GM18505 (cell line): Measurements from ENCODE around the gene ESYT3.
"Not testable (repeated sequence)": the region's sequence is repeated elsewhere in the genome, so short reads cannot be mapped to it uniquely, and the experiment has no call there.

Experiments
- ATAC-seq: cut with Tn5 transposase; IDR thresholded peaks from one replicate; pipeline ENCODE4 v1.9.1; 2021; ENCODE audit not compliant: unreplicated experiment
- POLR2A ChIP-seq: IDR thresholded peaks from 4 replicates; pipeline ENCODE4 v1.6.1; 2011; ENCODE audit warnings: borderline replicate concordance; ENCODE audit not compliant: insufficient read depth, insufficient read length; ENCODE audit errors: extremely low read depth

ESYT3 gene

GRCh38 chr3:138441256-138441655, 6.8 kb downstream of the ESYT3 start:
- TF ChIP-seq POLR2A, result no peak
- no peak for ATAC-seq

GRCh38 chr3:138441742-138442141, 7.3 kb downstream of the ESYT3 start:
- no peak for ATAC-seq
- TF ChIP-seq POLR2A, result no peak

- no peak for TF ChIP-seq POLR2A
- ATAC-seq, result no peak
Measured at GRCh38 chr3:138442433-138442832, 8.0 kb downstream of the ESYT3 start.

- no peak for ATAC-seq
- TF ChIP-seq POLR2A, result no peak
Measured at GRCh38 chr3:138443091-138443490, 8.7 kb downstream of the ESYT3 start.

- ATAC-seq, result no peak
- no peak for TF ChIP-seq POLR2A
Measured at GRCh38 chr3:138443521-138444503, 9.4 kb downstream of the ESYT3 start.

GRCh38 chr3:138445236-138445635, 10.8 kb downstream of the ESYT3 start:
- no peak for ATAC-seq
- TF ChIP-seq POLR2A, result no peak

- ATAC-seq, result no peak
- TF ChIP-seq POLR2A, result no peak
Measured at GRCh38 chr3:138445654-138446053, 11.2 kb downstream of the ESYT3 start.

- TF ChIP-seq POLR2A, result no peak
- no peak for ATAC-seq
Measured at GRCh38 chr3:138448631-138449030, 14.2 kb downstream of the ESYT3 start.

GRCh38 chr3:138449490-138449889, 15.1 kb downstream of the ESYT3 start:
- TF ChIP-seq POLR2A, result no peak
- no peak for ATAC-seq

- TF ChIP-seq POLR2A, result no peak
- ATAC-seq, result no peak
Measured at GRCh38 chr3:138450181-138450580, 15.8 kb downstream of the ESYT3 start.

- no peak for ATAC-seq
- no peak for TF ChIP-seq POLR2A
Measured at GRCh38 chr3:138450704-138451424, 16.4 kb downstream of the ESYT3 start.

GRCh38 chr3:138451595-138452162, 17.3 kb downstream of the ESYT3 start:
- no peak for ATAC-seq
- TF ChIP-seq POLR2A, result no peak

GRCh38 chr3:138452436-138452835, 18.0 kb downstream of the ESYT3 start:
- ATAC-seq, result no peak
- TF ChIP-seq POLR2A, result no peak

- not testable (repeated sequence) for ATAC-seq
Measured at GRCh38 chr3:138453940-138454339, 19.5 kb downstream of the ESYT3 start.
